Measurements from ENCODE around the gene NPC1L1. TPM values are rescaled to one million over a fixed set of nuclear protein-coding genes. Genes with fewer than 3 reads are reported as not detected.

Gene NPC1L1
- total and polyA plus RNA-seq, 2 of the 4 experiments (the other 2 are of a cell fraction), result 0.07 TPM; not detected in 1

DNA sequence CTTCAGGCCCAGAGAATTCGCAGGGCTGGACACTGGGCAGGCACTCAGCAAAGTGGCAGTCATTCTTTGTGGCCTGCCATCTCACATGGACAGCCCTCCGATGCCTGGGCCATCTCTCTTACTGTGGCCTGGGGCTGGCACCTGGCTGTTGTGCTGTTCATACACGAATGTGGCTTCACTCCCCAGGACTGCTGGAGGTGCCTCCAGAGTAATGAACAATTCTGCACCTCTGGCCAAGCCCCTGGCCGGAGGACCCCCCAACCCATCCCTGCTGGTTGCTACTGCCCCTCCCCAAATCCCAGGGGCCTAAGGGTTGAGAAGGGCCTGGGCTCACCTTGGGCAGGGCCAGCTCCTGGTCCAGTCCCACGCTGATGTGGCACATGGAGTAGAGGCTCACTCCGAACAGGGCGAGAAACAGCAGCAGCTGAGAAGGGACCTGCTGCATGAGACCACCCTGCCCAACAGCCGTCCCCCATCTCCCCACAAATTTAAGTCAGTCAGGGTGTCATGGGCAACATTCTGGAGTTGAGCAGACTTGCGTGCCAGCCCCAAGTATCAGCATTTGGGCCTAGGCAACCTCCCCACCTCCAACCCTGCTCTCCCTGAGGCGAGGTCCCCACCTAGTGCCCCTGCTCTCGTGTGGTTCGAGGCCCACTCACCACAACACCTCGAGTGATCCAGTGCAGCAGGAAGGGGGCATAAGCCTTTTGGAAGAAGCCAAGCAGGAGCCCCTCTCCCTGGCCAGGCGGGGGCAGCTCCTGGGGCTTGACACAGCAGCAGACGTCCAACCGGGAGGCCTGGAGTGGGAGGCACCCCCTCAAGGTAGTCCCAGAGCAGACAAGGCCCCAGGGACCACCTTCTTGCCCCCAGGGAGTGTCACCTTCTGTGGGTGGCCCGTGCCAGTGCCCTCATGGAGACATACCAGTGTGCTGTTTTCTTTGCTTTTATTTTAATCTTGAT is 9.4 kb downstream of the NPC1L1 start:
- intact Hi-C loops (cut with micrococcal nuclease), result no loop called here
- H2BK120ac ChIP-seq (ENCODE audit: low read depth, low read length), result no peak overlapping the region
- H4K20me1 ChIP-seq (ENCODE audit: insufficient read depth, low read length), result no peaks in the 10 kb centered on the region
- no peak overlapping the region for H4K91ac ChIP-seq (ENCODE audit: insufficient read depth, low read depth, low read length)
- H3K9ac ChIP-seq (ENCODE audit: low read depth, low read length), result no peak overlapping the region
- no peak overlapping the region for H3K4me3 ChIP-seq (ENCODE audit: insufficient read depth, low read depth, low read length)
- dilution Hi-C loops (cut with HindIII; ENCODE audit: low sequenced_read_pairs, unreplicated experiment), result no loop called here
- no peaks in the 10 kb centered on the region for H3K79me1 ChIP-seq (ENCODE audit: low read depth in 1 of 2, low read length in 2 of 2)
- H3K18ac ChIP-seq (ENCODE audit: low read depth, low read length), result no peak overlapping the region
- H4K8ac ChIP-seq (ENCODE audit: low read depth in 2 of 2, low read length in 2 of 2), result no peak overlapping the region
- H3K27ac ChIP-seq (ENCODE audit: insufficient read depth, low read length), result no peak overlapping the region
- 85% methylated on average over 8 of the region's 17 CpGs; no CpG with 5 or more reads in 1 of the 2 experiments for WGBS, 2 experiments (ENCODE audit: extremely low coverage in 2 of 2, insufficient read length in 1 of 2)
- no peak overlapping the region for H2BK20ac ChIP-seq (ENCODE audit: low read depth, low read length)
- no TSS peak for BruUV-seq (replicated peaks)
- H3K9me1 ChIP-seq (ENCODE audit: insufficient read depth, low read length), result peaks cover 16% of the 10 kb centered on the region
- no peak overlapping the region for H2BK15ac ChIP-seq (ENCODE audit: low read depth, low read length)
- H3K23ac ChIP-seq (ENCODE audit: low read depth, low read length), result no peak overlapping the region
- no peak for DNase-seq
- peak overlapping the region; percentile 41 for H2AFZ ChIP-seq (replicated peaks; ENCODE audit: low read length, poor library complexity)
- ATAC-seq (ENCODE audit: low read depth), result no peak
- no peak overlapping the region for H3K14ac ChIP-seq (replicated peaks; ENCODE audit: low read depth, low read length)
- H3K4me1 ChIP-seq (ENCODE audit: control insufficient read depth, insufficient read depth, low read length), result peaks cover 16% of the 10 kb centered on the region
- no peak overlapping the region for H3K4me2 ChIP-seq (ENCODE audit: low read depth, low read length)
- no peaks in the 10 kb centered on the region for H3K9me3 ChIP-seq (ENCODE audit: control insufficient read depth, insufficient read depth, low read length)
- no peaks in the 10 kb centered on the region for H3K27me3 ChIP-seq (ENCODE audit: control insufficient read depth, insufficient read depth, low read length)
- no peaks in the 10 kb centered on the region for H3K36me3 ChIP-seq (ENCODE audit: control insufficient read depth, insufficient read depth, low read length)
- ChIA-PET POLR2A (ENCODE audit: unreplicated experiment) (no interaction called here), CTCF (no interaction called here)
- H3K56ac ChIP-seq (ENCODE audit: extremely low read depth, insufficient read depth, low read length), result no peak overlapping the region
- no peak overlapping the region for H2AK9ac ChIP-seq (replicated peaks; ENCODE audit: low read depth, low read length, poor library complexity)
- no peak overlapping the region; the same call in none of the 2 replicates for H2AK5ac ChIP-seq (ENCODE audit: low read depth, low read length)
- no peak overlapping the region for H4K5ac ChIP-seq (ENCODE audit: low read depth, low read length)
- no peak overlapping the region for H2BK5ac ChIP-seq (ENCODE audit: low read depth, low read length, poor library complexity, severe bottlenecking)
- in situ Hi-C loops (cut with MboI; ENCODE audit: low sequenced_read_pairs), result no loop called here
- no peak overlapping the region for H3K4ac ChIP-seq (ENCODE audit: low read depth, low read length)
- TF ChIP-seq MAFK (IDR thresholded peaks at IDR 0.05; ENCODE audit: low read depth, low read length) (no peak), MXI1 (IDR thresholded peaks at IDR 0.05; ENCODE audit: borderline replicate concordance, low read depth, low read length) (no peak), RFX5 (IDR thresholded peaks at IDR 0.05; ENCODE audit: low read depth, low read length) (no peak), FOS (IDR thresholded peaks at IDR 0.05; ENCODE audit: low read depth, low read length) (no peak), CHD1 (IDR thresholded peaks at IDR 0.05; ENCODE audit: low read depth, low read length) (no peak), SMC3 (IDR thresholded peaks at IDR 0.05; ENCODE audit: low read depth, low read length) (no peak), BHLHE40 (IDR thresholded peaks at IDR 0.05; ENCODE audit: low read depth, low read length) (no peak), CEBPB (IDR thresholded peaks at IDR 0.05; ENCODE audit: low read depth, low read length) (no peak), RCOR1 (IDR thresholded peaks at IDR 0.05; ENCODE audit: insufficient replicate concordance, low read length) (no peak), POLR2A (IDR thresholded peaks at IDR 0.05; ENCODE audit: low read depth, low read length) (no peak), RAD21 (IDR thresholded peaks at IDR 0.05; ENCODE audit: low read length) (no peak), NFE2L2 (IDR thresholded peaks at IDR 0.05; ENCODE audit: low read depth, low read length) (no peak)
- TF ChIP-seq, protein P1, sequence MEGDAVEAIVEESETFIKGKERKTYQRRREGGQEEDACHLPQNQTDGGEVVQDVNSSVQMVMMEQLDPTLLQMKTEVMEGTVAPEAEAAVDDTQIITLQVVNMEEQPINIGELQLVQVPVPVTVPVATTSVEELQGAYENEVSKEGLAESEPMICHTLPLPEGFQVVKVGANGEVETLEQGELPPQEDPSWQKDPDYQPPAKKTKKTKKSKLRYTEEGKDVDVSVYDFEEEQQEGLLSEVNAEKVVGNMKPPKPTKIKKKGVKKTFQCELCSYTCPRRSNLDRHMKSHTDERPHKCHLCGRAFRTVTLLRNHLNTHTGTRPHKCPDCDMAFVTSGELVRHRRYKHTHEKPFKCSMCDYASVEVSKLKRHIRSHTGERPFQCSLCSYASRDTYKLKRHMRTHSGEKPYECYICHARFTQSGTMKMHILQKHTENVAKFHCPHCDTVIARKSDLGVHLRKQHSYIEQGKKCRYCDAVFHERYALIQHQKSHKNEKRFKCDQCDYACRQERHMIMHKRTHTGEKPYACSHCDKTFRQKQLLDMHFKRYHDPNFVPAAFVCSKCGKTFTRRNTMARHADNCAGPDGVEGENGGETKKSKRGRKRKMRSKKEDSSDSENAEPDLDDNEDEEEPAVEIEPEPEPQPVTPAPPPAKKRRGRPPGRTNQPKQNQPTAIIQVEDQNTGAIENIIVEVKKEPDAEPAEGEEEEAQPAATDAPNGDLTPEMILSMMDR (conservative IDR thresholded peaks at IDR 0.05; ENCODE audit: low read depth, low read length), result no peak
- TF ChIP-seq, protein P2, sequence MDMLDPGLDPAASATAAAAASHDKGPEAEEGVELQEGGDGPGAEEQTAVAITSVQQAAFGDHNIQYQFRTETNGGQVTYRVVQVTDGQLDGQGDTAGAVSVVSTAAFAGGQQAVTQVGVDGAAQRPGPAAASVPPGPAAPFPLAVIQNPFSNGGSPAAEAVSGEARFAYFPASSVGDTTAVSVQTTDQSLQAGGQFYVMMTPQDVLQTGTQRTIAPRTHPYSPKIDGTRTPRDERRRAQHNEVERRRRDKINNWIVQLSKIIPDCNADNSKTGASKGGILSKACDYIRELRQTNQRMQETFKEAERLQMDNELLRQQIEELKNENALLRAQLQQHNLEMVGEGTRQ (IDR thresholded peaks at IDR 0.05; ENCODE audit: low read depth, low read length), result no peak
- TF ChIP-seq, protein P3, sequence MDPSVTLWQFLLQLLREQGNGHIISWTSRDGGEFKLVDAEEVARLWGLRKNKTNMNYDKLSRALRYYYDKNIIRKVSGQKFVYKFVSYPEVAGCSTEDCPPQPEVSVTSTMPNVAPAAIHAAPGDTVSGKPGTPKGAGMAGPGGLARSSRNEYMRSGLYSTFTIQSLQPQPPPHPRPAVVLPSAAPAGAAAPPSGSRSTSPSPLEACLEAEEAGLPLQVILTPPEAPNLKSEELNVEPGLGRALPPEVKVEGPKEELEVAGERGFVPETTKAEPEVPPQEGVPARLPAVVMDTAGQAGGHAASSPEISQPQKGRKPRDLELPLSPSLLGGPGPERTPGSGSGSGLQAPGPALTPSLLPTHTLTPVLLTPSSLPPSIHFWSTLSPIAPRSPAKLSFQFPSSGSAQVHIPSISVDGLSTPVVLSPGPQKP (IDR thresholded peaks at IDR 0.05; ENCODE audit: borderline replicate concordance, low read depth, low read length), result no peak
